Left ventricle myocardium superior (tissue), 1 donor: ENCODE data around the gene ANKRD62. TPM values are rescaled to one million over a fixed set of nuclear protein-coding genes. Genes with fewer than 3 reads are reported as not detected.

ENCODE experiments used
- ATAC-seq: fragments of 200-7000 bp; cut with Tn5 transposase; one replicate; pipeline ENCODE4 v1.9.1; 2020; ENCODE audit warnings: mild to moderate bottlenecking, moderate library complexity
- DNase-seq: peaks from one replicate; pipeline ENCODE4 v3.0.0-alpha.2; 2020
- intact Hi-C: fragments of 100-400 bp; cut with micrococcal nuclease; formaldehyde crosslinking; loops from one replicate; pipeline ENCODE4 v1.11.0; 2022
- total RNA-seq: library from RNA; stranded (reverse); fragmentation: NEBNext Ultra II Directional; extraction: Animal tissue kit (Norgen Biotek cat#: 25700); gene quantifications from one replicate; pipeline ENCODE4 v1.2.1, GENCODE V29; 2021
- donor health status: DM: no; HTN: yes; CAD: no; lungs with severe emphysema.

Gene ANKRD62
- total RNA-seq, 1 donor from 2014 or later: not detected

- intact Hi-C loops: no loop called here
- DNase-seq: no peak
- no peak for ATAC-seq
These were observed 60.7 kb downstream of the ANKRD62 start for GRCh38 chr18:12154361-12154760.

- intact Hi-C loops: no loop called here
- DNase-seq (no peak), ATAC-seq (no peak)
These were observed 62.4 kb downstream of the ANKRD62 start for GRCh38 chr18:12155996-12156395.

GRCh38 chr18:12159446-12159845, 65.8 kb downstream of the ANKRD62 start:
- intact Hi-C loops: no loop called here
- DNase-seq: no peak
- no peak for ATAC-seq

- DNase-seq: no peak
- intact Hi-C loops: no loop called here
These were observed 69.1 kb downstream of the ANKRD62 start for GRCh38 chr18:12162786-12163185.

GRCh38 chr18:12165038-12165768, 71.6 kb downstream of the ANKRD62 start:
- DNase-seq: no peak
- no peak for ATAC-seq
- intact Hi-C loops: no loop called here

More at GRCh38 chr18:12162786-12163185, 69.1 kb downstream of the ANKRD62 start:
- no peak for ATAC-seq

Other genes starting within 250 kb of the ANKRD62 start
- gene CHMP1B, start 242.4 kb upstream of the ANKRD62 start, total RNA-seq: 30.1 TPM
- 34.4 TPM for gene MPPE1, start 185.5 kb upstream of the ANKRD62 start, total RNA-seq
- 73.3 TPM for gene IMPA2, start 112.3 kb upstream of the ANKRD62 start, total RNA-seq
- 0.52 TPM for gene CIDEA, start 160.5 kb downstream of the ANKRD62 start, total RNA-seq
- gene TUBB6, start 214.4 kb downstream of the ANKRD62 start, total RNA-seq: 82.0 TPM